PC-3 (cell line): ENCODE measurements around the gene ITCH. TPM values are rescaled to one million over a fixed set of nuclear protein-coding genes. Genes with fewer than 3 reads are reported as not detected.
"Not testable (repeated sequence)": the region's sequence is repeated elsewhere in the genome, so short reads cannot be mapped to it uniquely, and the experiment has no call there.

Experiments
- ATAC-seq: fragments of 200-7000 bp; cut with Tn5 transposase; 2 replicates; pipeline ENCODE4 v1.9.1; 2020; ENCODE audit warnings: mild to moderate bottlenecking, moderate library complexity
- BruUV-seq: library from RNA; stranded (reverse); fragments of 400-500 nt; replicated peaks from 2 replicates; lab custom pipeline; 2021; lab: Mats Ljungman, UMichigan
- CTCF ChIA-PET: fragments of 300-600 bp; sonication (Branson Sonifier 250); formaldehyde crosslinking; loops from one replicate; lab custom pipeline; 2022; ENCODE audit warnings: antibody characterized with exemption; lab: Charles Lee
- POLR2A ChIA-PET: fragments of 300-600 bp; sonication (Branson Sonifier 250); formaldehyde crosslinking; loops from one replicate; lab custom pipeline; 2022; ENCODE audit warnings: antibody characterized with exemption; ENCODE audit not compliant: unreplicated experiment; lab: Charles Lee
- DNase-seq: peaks from one replicate; pipeline ENCODE4 v3.0.0-alpha.2; 2015
- H2AFZ ChIP-seq: fragments of 300-600 bp; sonication (generic); 2 replicates; pipeline ENCODE4 v1.6.0; 2016; ENCODE audit warnings: antibody characterized with exemption, low read length
- H3F3A ChIP-seq: fragments of 300-600 bp; sonication (generic); one replicate; pipeline ENCODE4 v1.6.0; 2017; ENCODE audit warnings: antibody characterized with exemption, low read length, control low read depth, mild to moderate bottlenecking; ENCODE audit not compliant: unreplicated experiment
- H3K27ac ChIP-seq: fragments of 300-600 bp; sonication (generic); 2 replicates; pipeline ENCODE4 v1.5.1; 2016; ENCODE audit warnings: mild to moderate bottlenecking, low read length
- H3K27me3 ChIP-seq: fragments of 300-600 bp; sonication (generic); 2 replicates; pipeline ENCODE4 v1.6.1; 2016; ENCODE audit warnings: low read length, mixed read lengths
- H3K36me3 ChIP-seq: fragments of 300-600 bp; sonication (generic); 2 replicates; pipeline ENCODE4 v1.6.1; 2016; ENCODE audit warnings: low read depth, mixed run types, low read length, mixed read lengths
- H3K4me1 ChIP-seq: fragments of 300-600 bp; sonication (generic); 2 replicates; pipeline ENCODE4 v1.5.1; 2016; ENCODE audit warnings: low read length; ENCODE audit not compliant: insufficient read depth
- H3K4me2 ChIP-seq: fragments of 300-600 bp; sonication (generic); 2 replicates; pipeline ENCODE4 v1.6.0; 2016; ENCODE audit warnings: low read length
- H3K4me3 ChIP-seq: fragments of 300-600 bp; sonication (generic); 2 replicates; pipeline ENCODE4 v1.5.1; 2016; ENCODE audit warnings: mild to moderate bottlenecking, low read length, mixed read lengths
- H3K79me2 ChIP-seq: fragments of 300-600 bp; sonication (generic); 2 replicates; pipeline ENCODE4 v1.6.1; 2017; ENCODE audit warnings: low read length, mixed read lengths
- H3K9ac ChIP-seq: fragments of 300-600 bp; sonication (generic); 2 replicates; pipeline ENCODE4 v1.6.0; 2016; ENCODE audit warnings: mild to moderate bottlenecking, low read length
- H3K9me2 ChIP-seq: fragments of 300-600 bp; sonication (generic); replicated peaks from 2 replicates; pipeline ENCODE4 v1.6.1; 2016; ENCODE audit warnings: mixed run types, low read length, mixed read lengths
- H3K9me3 ChIP-seq: fragments of 300-600 bp; sonication (generic); 2 replicates; pipeline ENCODE4 v1.6.1; 2016; ENCODE audit warnings: low read length, mixed read lengths
- H4K20me1 ChIP-seq: fragments of 300-600 bp; sonication (generic); 2 replicates; pipeline ENCODE4 v1.6.1; 2016; ENCODE audit warnings: low read length, mixed read lengths
- EZH2 ChIP-seq: fragments of 300-600 bp; sonication (generic); IDR thresholded peaks from one replicate; pipeline ENCODE4 v1.6.1; 2017; ENCODE audit warnings: antibody characterized with exemption, mild to moderate bottlenecking, low read length; ENCODE audit not compliant: unreplicated experiment
- EZH2phosphoT487 ChIP-seq: fragments of 300-600 bp; sonication (generic); IDR thresholded peaks from 2 replicates; pipeline ENCODE4 v1.6.1; 2018; ENCODE audit warnings: mild to moderate bottlenecking, antibody characterized with exemption, low read length, borderline replicate concordance
- intact Hi-C: fragments of 100-400 bp; cut with micrococcal nuclease; formaldehyde crosslinking; loops from 2 replicates; pipeline ENCODE4 v1.9.0; 2023
- total RNA-seq: library from RNA; depleted of rRNA; stranded (reverse); fragments of >200 nt; gene quantifications from 2 replicates; pipeline ENCODE4 v1.2.3, GENCODE V29; 2014
- TF ChIP-seq, protein P1 (sequence below): fragments of 300-600 bp; sonication (generic); conservative IDR thresholded peaks from 2 replicates; pipeline ENCODE4 v1.5.1; 2017; ENCODE audit warnings: antibody characterized with exemption, low read depth, mild to moderate bottlenecking, low read length

Gene ITCH
- total RNA-seq, 1 experiment from 2014 or later = 54.8 TPM

DNA sequence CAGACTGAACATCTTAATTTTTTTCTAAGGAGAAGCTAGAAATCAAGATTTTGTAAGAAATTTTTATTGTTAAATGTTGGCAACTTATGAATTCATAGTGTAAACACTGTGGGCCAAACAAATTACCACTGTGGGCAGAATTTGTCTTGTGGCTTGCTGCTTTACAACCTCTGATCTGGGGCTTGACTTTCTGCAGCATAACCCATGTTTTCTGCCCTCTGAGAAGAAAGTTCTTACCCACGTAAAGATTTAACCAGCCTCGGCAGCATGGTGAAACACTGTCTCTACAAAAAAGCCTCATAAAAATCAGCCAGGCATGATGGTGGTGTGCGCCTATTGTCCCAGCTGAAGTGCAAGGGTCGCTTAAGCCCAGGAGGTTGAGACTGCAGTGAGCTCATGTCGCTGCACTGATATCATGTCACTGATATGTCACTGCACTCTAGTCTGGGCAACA is 12.9 kb downstream of the ITCH start:
- intact Hi-C loops = no loop called here
- Histone ChIP-seq H3K9ac (no peak overlapping the region), H3K27ac (peak overlapping the region; percentile 26; the same call in 1 of the 2 replicates), H3F3A (no peaks in the 10 kb centered on the region), H3K36me3 (peaks cover 25% of the 10 kb centered on the region; the same call in 1 of the 2 replicates), H3K9me2 (no peaks in the 10 kb centered on the region), H3K4me3 (no peak overlapping the region), H3K79me2 (peaks cover 84% of the 10 kb centered on the region), H3K9me3 (no peaks in the 10 kb centered on the region), H3K4me1 (no peaks in the 10 kb centered on the region; the same call in 1 of the 2 replicates), H4K20me1 (peaks cover 8% of the 10 kb centered on the region), H3K4me2 (no peak overlapping the region), H3K27me3 (no peaks in the 10 kb centered on the region), H2AFZ (no peak overlapping the region)
- BruUV-seq = no TSS peak
- ChIA-PET POLR2A (no interaction called here), CTCF (interaction anchor here (0.6 kb wide), 1 partner anchor 67 kb away, joined by 5 read pairs; no protein-coding TSS in a partner anchor)
- DNase-seq (no peak), ATAC-seq (peak; percentile 40)
- TF ChIP-seq EZH2phosphoT487 = no peak

DNA sequence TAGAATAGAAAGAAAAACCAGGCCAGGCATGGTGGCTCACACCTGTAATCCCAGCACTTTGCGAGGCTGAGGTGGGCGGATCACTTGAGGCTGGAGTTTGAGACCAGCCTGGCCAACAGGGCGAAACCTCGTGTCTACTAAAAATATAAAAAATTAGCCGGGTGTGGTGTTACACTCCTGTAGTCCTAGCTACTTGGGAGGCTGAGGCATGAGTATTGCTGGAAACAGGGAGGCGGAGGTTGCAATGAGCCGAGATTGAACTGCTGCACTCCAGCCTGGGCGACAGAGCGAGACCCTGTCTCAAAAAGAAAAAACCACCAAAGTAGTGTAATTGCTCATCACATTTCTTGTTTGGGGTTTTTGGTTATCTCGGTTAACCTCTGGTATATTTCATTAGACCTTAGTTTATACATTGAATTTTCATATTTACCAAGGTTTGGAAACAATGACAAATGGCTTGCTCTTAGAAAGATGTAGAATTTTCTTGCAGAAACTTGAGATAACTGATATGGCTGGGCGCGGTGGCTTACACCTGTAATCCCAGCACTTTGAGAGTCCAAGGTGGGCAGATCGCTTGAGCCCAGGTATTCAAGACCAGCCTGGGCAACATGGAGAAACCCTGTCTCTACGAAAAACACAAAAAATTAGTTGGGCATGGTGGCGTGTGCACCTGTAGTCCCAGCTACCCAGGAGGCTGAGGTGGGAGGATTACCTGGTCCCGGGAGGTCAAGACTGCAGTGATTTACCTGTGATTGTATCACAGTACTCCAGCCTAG is 14.2 kb downstream of the ITCH start:
- no peak overlapping the region for H3K27ac ChIP-seq
- TF ChIP-seq, protein P1, sequence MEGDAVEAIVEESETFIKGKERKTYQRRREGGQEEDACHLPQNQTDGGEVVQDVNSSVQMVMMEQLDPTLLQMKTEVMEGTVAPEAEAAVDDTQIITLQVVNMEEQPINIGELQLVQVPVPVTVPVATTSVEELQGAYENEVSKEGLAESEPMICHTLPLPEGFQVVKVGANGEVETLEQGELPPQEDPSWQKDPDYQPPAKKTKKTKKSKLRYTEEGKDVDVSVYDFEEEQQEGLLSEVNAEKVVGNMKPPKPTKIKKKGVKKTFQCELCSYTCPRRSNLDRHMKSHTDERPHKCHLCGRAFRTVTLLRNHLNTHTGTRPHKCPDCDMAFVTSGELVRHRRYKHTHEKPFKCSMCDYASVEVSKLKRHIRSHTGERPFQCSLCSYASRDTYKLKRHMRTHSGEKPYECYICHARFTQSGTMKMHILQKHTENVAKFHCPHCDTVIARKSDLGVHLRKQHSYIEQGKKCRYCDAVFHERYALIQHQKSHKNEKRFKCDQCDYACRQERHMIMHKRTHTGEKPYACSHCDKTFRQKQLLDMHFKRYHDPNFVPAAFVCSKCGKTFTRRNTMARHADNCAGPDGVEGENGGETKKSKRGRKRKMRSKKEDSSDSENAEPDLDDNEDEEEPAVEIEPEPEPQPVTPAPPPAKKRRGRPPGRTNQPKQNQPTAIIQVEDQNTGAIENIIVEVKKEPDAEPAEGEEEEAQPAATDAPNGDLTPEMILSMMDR = no peak
- no peak for TF ChIP-seq EZH2
- no peak for TF ChIP-seq EZH2phosphoT487
- H3K4me2 ChIP-seq = no peak overlapping the region
- H3F3A ChIP-seq = no peaks in the 10 kb centered on the region
- H2AFZ ChIP-seq = no peak overlapping the region
- H3K27me3 ChIP-seq = no peaks in the 10 kb centered on the region
- H3K9ac ChIP-seq = no peak overlapping the region
- no TSS peak for BruUV-seq
- no peaks in the 10 kb centered on the region for H3K9me2 ChIP-seq
- H3K79me2 ChIP-seq = peaks cover 92% of the 10 kb centered on the region
- H3K4me1 ChIP-seq = no peaks in the 10 kb centered on the region; the same call in 1 of the 2 replicates
- no peak for DNase-seq
- ChIA-PET POLR2A (no interaction called here), CTCF (no interaction called here)
- peaks cover 22% of the 10 kb centered on the region; the same call in 1 of the 2 replicates for H3K36me3 ChIP-seq
- intact Hi-C loops = no loop called here
- H3K4me3 ChIP-seq = no peak overlapping the region
- H4K20me1 ChIP-seq = peaks cover 8% of the 10 kb centered on the region
- H3K9me3 ChIP-seq = no peaks in the 10 kb centered on the region
- ATAC-seq = no peak

DNA sequence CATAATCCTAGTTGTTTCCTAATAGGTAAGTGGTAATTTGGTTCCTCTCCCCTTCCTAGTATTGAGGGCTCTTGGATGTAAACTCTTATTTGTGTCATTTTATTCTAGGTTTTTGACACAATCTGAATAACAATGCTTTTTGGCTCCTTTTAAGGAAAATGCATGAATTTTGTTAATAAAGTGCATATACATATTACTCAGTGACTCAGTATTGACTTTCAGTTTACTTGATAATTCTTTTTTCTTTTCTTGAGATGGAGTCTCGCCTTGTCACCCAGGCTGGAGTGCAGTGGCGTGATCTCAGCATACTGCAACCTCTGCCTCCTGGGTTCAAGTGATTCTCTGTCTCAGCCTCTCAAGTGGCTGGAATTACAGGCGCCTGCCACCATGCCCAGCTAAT is 19.1 kb downstream of the ITCH start:
- Histone ChIP-seq H3K4me3 (no peak overlapping the region), H3F3A (no peaks in the 10 kb centered on the region), H3K4me1 (no peaks in the 10 kb centered on the region), H3K36me3 (peaks cover 6% of the 10 kb centered on the region; the same call in 1 of the 2 replicates), H4K20me1 (peaks cover 4% of the 10 kb centered on the region; the same call in 1 of the 2 replicates), H3K4me2 (no peak overlapping the region), H3K9me3 (no peaks in the 10 kb centered on the region), H3K9ac (no peak overlapping the region), H2AFZ (no peak overlapping the region), H3K79me2 (peaks cover 93% of the 10 kb centered on the region), H3K27me3 (no peaks in the 10 kb centered on the region), H3K27ac (no peak overlapping the region), H3K9me2 (no peaks in the 10 kb centered on the region)
- ATAC-seq (no peak), DNase-seq (no peak)
- no TSS peak for BruUV-seq
- ChIA-PET POLR2A (no interaction called here), CTCF (no interaction called here)
- intact Hi-C loops = no loop called here
- no peak for TF ChIP-seq EZH2phosphoT487
- TF ChIP-seq, protein P1 = no peak
- no peak for TF ChIP-seq EZH2

DNA sequence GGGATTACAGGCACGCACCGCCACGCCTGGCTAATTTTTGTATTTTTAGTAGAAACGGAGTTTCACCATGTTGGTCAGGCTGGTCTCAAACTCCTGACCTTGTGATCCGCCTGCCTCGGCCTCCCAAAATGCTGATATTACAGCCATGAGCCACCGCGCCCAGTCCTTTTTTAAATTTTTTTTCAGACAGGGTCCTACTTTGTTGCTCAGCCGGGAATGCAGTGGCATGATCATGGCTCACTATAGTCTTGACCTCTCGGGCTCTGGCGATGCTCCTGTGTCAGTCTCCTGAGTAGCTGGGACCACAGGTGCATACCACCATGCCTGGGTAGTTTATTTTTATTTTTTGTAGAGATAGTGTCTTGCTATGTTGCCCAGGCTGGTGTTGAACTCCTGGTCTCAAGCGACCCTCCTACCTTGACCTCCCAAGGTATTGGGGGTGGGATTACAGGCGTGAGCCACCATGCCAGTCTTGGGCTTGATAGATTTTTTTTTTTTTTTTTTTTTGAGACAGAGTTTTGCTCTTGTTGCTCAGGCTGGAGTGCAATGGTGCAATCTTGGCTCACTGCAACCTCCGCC is 19.9 kb downstream of the ITCH start:
- H4K20me1 ChIP-seq, H3K4me3 ChIP-seq, H3K27me3 ChIP-seq, H3K27ac ChIP-seq, H2AFZ ChIP-seq, BruUV-seq, CTCF ChIA-PET, H3K36me3 ChIP-seq, H3K9me3 ChIP-seq, H3K4me2 ChIP-seq, DNase-seq, POLR2A ChIA-PET, H3K4me1 ChIP-seq, H3K9ac ChIP-seq, H3K9me2 ChIP-seq, ATAC-seq, intact Hi-C loops, H3F3A ChIP-seq: not testable (repeated sequence)
- H3K79me2 ChIP-seq = peaks cover 93% of the 10 kb centered on the region
